Gastrocnemius medialis (tissue), 4 donors: Measurements from ENCODE around the gene TMOD3.

Source experiments
- POLR2A ChIP-seq, 2 donors: fragments of 450-650 bp; IDR thresholded peaks; one replicate each; pipeline ENCODE4 v1.6.1; 2017; ENCODE audit warnings: antibody characterized with exemption in 2 of 2, mild to moderate bottlenecking in 2 of 2, moderate library complexity in 2 of 2
- TF ChIP-seq, protein P1 (sequence below), 5 experiments: fragments of 450-650 bp in 3 of 5; fragments of 200-600 bp in 2 of 5; sonication (generic) in 2 of 5; IDR thresholded peaks in 4 of 5; conservative IDR thresholded peaks in 1 of 5; 1 replicate in 4 of 5; 2 replicates in 1 of 5; pipeline ENCODE4 v1.5.1; 2016 to 2019; ENCODE audit warnings: antibody characterized with exemption in 5 of 5, mild to moderate bottlenecking in 3 of 5, moderate library complexity in 3 of 5

DNA sequence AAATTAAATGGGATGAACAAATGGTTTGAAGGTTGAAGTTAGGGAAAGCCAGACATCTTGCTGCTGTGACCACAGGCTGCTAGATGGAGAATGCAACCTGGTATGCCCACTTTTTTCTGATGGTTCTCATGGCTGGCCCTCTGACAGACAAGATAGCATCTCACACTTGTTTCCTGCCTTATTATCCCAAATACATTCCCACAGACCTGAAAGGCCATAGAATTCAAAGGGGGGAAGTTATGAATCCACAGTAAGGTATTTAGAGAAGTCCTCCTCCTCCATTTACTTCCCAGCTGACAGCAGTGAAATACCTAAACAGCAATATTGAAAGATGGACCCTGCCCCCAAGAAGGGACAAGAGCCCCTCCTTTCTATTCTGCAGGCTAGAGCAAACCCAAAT lies 109.8 kb downstream of the TMOD3 start:
- no peak for TF ChIP-seq POLR2A (IDR thresholded peaks at IDR 0.05)
- TF ChIP-seq, protein P1, sequence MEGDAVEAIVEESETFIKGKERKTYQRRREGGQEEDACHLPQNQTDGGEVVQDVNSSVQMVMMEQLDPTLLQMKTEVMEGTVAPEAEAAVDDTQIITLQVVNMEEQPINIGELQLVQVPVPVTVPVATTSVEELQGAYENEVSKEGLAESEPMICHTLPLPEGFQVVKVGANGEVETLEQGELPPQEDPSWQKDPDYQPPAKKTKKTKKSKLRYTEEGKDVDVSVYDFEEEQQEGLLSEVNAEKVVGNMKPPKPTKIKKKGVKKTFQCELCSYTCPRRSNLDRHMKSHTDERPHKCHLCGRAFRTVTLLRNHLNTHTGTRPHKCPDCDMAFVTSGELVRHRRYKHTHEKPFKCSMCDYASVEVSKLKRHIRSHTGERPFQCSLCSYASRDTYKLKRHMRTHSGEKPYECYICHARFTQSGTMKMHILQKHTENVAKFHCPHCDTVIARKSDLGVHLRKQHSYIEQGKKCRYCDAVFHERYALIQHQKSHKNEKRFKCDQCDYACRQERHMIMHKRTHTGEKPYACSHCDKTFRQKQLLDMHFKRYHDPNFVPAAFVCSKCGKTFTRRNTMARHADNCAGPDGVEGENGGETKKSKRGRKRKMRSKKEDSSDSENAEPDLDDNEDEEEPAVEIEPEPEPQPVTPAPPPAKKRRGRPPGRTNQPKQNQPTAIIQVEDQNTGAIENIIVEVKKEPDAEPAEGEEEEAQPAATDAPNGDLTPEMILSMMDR (IDR thresholded peaks at IDR 0.05 in 4 of 5, conservative IDR thresholded peaks at IDR 0.05 in 1 of 5) = no peak
